Hepatocyte (in vitro differentiated cells): ENCODE measurements around the gene RAET1E.

ENCODE experiments used
- EZH2phosphoT487 ChIP-seq: fragments of 200-600 bp; sonication (generic); IDR thresholded peaks from one replicate; pipeline ENCODE4 v1.6.1; 2018; ENCODE audit warnings: antibody characterized with exemption, mild to moderate bottlenecking, low read depth, moderate library complexity; ENCODE audit not compliant: unreplicated experiment, severe bottlenecking
- TF ChIP-seq, protein P1 (sequence below): fragments of 200-600 bp; sonication (generic); IDR thresholded peaks from 2 replicates; pipeline ENCODE4 v1.5.1; 2016; ENCODE audit warnings: antibody characterized with exemption, mild to moderate bottlenecking; ENCODE audit not compliant: poor library complexity

- TF ChIP-seq, protein P1, sequence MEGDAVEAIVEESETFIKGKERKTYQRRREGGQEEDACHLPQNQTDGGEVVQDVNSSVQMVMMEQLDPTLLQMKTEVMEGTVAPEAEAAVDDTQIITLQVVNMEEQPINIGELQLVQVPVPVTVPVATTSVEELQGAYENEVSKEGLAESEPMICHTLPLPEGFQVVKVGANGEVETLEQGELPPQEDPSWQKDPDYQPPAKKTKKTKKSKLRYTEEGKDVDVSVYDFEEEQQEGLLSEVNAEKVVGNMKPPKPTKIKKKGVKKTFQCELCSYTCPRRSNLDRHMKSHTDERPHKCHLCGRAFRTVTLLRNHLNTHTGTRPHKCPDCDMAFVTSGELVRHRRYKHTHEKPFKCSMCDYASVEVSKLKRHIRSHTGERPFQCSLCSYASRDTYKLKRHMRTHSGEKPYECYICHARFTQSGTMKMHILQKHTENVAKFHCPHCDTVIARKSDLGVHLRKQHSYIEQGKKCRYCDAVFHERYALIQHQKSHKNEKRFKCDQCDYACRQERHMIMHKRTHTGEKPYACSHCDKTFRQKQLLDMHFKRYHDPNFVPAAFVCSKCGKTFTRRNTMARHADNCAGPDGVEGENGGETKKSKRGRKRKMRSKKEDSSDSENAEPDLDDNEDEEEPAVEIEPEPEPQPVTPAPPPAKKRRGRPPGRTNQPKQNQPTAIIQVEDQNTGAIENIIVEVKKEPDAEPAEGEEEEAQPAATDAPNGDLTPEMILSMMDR, result no peak
- no peak for TF ChIP-seq EZH2phosphoT487
Measured at GRCh38 chr6:149884215-149884614, 13.7 kb downstream of the RAET1E start.
